Body of pancreas (tissue), 4 donors: Measurements from ENCODE around the gene SLC22A5. TPM values are rescaled to one million over a fixed set of nuclear protein-coding genes. Genes with fewer than 3 reads are reported as not detected.

ENCODE experiments used
- ATAC-seq: fragments of 150-250 bp; one replicate; pipeline ENCODE4 v1.9.1; 2016
- DNase-seq, 4 donors: peaks; one replicate each; pipeline ENCODE4 v3.0.0-alpha.2; 2019
- H3K27ac ChIP-seq, 4 donors: fragments of 200-600 bp; sonication (generic); 1 replicate in 3 of 4; 2 replicates in 1 of 4; pipeline versions ENCODE4 v1.5.1 to v1.6.1; 2016 to 2019; ENCODE audit warnings: mild to moderate bottlenecking in 1 of 4, mixed read lengths in 1 of 4, moderate library complexity in 1 of 4
- H3K27me3 ChIP-seq, 2 donors: fragments of 200-600 bp; sonication (generic); one replicate each; pipeline ENCODE4 v1.6.0; 2016; ENCODE audit warnings: mild to moderate bottlenecking in 1 of 2
- H3K36me3 ChIP-seq, 2 donors: fragments of 200-600 bp; sonication (generic); replicated peaks in 1 of 2; 2 replicates each; pipeline ENCODE4 v1.5.1; 2016; ENCODE audit warnings: low read depth in 2 of 2; ENCODE audit not compliant: insufficient read depth in 1 of 2
- H3K4me1 ChIP-seq: fragments of 200-600 bp; sonication (generic); one replicate; pipeline ENCODE4 v1.6.0; 2016
- H3K4me3 ChIP-seq, 2 donors: fragments of 200-600 bp; sonication (generic); 1 replicate in 1 of 2; 2 replicates in 1 of 2; pipeline ENCODE4 v1.5.1; 2016 to 2019
- H3K9me3 ChIP-seq, 3 donors: fragments of 200-600 bp; sonication (generic); 1 replicate in 2 of 3; 2 replicates in 1 of 3; pipeline ENCODE4 v1.5.1; 2016
- POLR2A ChIP-seq, 3 donors: fragments of 450-650 bp; IDR thresholded peaks; one replicate each; pipeline ENCODE4 v1.6.1; 2016; ENCODE audit warnings: antibody characterized with exemption in 3 of 3, mild to moderate bottlenecking in 2 of 3
- WGBS, 2 donors: methylation state at CpG; one replicate each; pipeline ENCODE4 v1.1.5; 2017; 5-methylcytosine and 5-hydroxymethylcytosine counted together
- intact Hi-C: fragments of 100-400 bp; cut with DNase I; formaldehyde crosslinking; loops from one replicate; pipeline ENCODE4 v1.15.1; 2023
- total RNA-seq, 2 donors: library from RNA; depleted of rRNA; stranded (reverse); fragments of >200 nt; gene quantifications; one replicate each; pipeline ENCODE4 v1.1.0, GENCODE V29; 2016
- TF ChIP-seq, protein P1 (sequence below), 7 experiments: fragments of 450-650 bp in 4 of 7; fragments of 200-600 bp in 3 of 7; sonication (generic) in 3 of 7; IDR thresholded peaks; one replicate each; pipeline ENCODE4 v1.5.1; 2016 to 2019; ENCODE audit warnings: antibody characterized with exemption in 7 of 7

SLC22A5 gene
- total RNA-seq, 2 donors from 2014 or later = 21.3 to 30.3 TPM

DNA sequence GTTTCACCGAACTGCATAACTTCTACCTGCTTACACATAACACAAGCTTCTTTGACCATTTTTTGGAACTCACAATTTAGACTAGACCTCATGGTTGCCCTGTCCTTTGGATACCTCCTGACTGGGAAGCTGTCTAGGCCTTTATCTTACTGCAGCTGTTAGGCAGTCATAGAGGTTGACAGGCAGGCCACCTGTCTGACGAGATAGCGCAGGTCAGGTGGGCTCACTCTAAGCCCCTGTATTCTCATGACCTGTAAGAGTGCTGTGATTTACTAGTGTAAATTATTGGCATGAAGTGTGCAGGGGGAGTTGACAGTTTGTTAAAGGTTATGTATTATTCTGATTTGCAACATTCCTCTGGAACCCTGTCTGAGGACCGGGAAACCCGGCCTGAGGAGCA, 46.3 kb upstream of the SLC22A5 start:
- Histone ChIP-seq H3K4me3 (no peak overlapping the region), H3K27me3 (no peaks in the 10 kb centered on the region), H3K36me3 (no peaks in the 10 kb centered on the region), H3K27ac (no peak overlapping the region), H3K4me1 (no peaks in the 10 kb centered on the region), H3K9me3 (no peaks in the 10 kb centered on the region)
- intact Hi-C loops = no loop called here
- ATAC-seq = no peak
- TF ChIP-seq, protein P1, sequence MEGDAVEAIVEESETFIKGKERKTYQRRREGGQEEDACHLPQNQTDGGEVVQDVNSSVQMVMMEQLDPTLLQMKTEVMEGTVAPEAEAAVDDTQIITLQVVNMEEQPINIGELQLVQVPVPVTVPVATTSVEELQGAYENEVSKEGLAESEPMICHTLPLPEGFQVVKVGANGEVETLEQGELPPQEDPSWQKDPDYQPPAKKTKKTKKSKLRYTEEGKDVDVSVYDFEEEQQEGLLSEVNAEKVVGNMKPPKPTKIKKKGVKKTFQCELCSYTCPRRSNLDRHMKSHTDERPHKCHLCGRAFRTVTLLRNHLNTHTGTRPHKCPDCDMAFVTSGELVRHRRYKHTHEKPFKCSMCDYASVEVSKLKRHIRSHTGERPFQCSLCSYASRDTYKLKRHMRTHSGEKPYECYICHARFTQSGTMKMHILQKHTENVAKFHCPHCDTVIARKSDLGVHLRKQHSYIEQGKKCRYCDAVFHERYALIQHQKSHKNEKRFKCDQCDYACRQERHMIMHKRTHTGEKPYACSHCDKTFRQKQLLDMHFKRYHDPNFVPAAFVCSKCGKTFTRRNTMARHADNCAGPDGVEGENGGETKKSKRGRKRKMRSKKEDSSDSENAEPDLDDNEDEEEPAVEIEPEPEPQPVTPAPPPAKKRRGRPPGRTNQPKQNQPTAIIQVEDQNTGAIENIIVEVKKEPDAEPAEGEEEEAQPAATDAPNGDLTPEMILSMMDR (IDR thresholded peaks at IDR 0.05) = no peak
- no peak for TF ChIP-seq POLR2A (IDR thresholded peaks at IDR 0.05)
- DNase-seq = no peak
- WGBS, 2 donors = 83 to 92% methylated on average over 5 of the region's 5 CpGs

DNA sequence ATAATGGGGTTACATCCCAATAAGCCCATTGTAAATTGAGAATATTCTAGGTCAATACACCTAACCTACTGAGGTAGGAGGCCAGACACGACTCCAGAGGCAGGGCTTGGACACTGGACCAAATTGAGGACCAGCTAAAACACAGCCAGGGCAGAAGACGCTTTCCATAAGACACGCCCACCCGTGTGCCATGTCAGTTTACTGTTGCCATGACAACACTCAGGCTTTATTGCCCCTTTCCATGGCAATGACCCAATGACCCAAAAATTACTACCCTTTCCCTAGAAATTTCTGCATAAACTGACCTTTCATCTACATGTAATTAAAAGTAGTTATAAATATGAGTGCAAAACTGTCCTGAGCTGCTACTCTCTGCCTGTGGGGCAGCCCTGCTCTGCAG, 43.8 kb upstream of the SLC22A5 start:
- no peaks in the 10 kb centered on the region for H3K27me3 ChIP-seq
- no peaks in the 10 kb centered on the region for H3K4me1 ChIP-seq
- H3K9me3 ChIP-seq = no peaks in the 10 kb centered on the region
- no peaks in the 10 kb centered on the region for H3K36me3 ChIP-seq
- no peak overlapping the region for H3K4me3 ChIP-seq
- DNase-seq (no peak), ATAC-seq (no peak)
- H3K27ac ChIP-seq = no peak overlapping the region
- TF ChIP-seq POLR2A (IDR thresholded peaks at IDR 0.05) = no peak
- TF ChIP-seq, protein P1 (IDR thresholded peaks at IDR 0.05) = no peak
- WGBS, 2 donors = 91 to 97% methylated on average over 3 to 4 of the region's 4 CpGs
- intact Hi-C loops = no loop called here

DNA sequence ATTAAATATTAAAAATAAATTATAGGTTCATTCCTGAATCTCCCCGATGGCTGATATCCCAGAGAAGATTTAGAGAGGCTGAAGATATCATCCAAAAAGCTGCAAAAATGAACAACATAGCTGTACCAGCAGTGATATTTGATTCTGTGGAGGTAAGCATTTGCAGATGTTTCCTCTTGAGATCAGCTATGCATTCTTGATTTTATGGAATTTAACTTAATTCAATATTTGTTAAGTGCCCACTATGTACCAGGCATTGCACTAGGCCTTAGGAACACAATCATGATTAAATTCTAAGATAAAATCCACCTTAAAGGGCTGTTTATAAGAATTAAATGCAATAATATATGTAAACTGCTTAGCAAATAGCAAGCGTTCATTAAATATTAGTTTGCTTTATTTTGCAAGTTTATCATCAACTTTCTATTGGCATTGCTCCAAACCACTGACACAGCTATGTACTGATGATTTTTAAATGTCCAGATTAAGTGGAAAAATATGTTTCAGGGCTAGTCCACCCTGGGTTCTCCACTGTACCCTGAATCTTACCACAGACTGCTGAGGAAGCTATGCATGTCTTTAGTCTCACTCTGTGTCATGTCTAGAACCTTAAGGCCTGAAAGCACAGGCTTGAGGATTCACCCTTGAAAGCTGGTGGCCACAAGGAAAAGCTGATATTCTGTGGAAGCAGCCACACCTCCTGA, 42.1 kb upstream of the SLC22A5 start:
- intact Hi-C loops = no loop called here
- Histone ChIP-seq H3K9me3 (no peaks in the 10 kb centered on the region), H3K36me3 (no peaks in the 10 kb centered on the region), H3K27me3 (no peaks in the 10 kb centered on the region), H3K4me3 (no peak overlapping the region), H3K4me1 (no peaks in the 10 kb centered on the region), H3K27ac (no peak overlapping the region)
- no peak for ATAC-seq
- 69 to 81% methylated on average over 2 of the region's 2 CpGs for WGBS, 2 donors
- TF ChIP-seq POLR2A (IDR thresholded peaks at IDR 0.05) = no peak
- TF ChIP-seq, protein P1 (IDR thresholded peaks at IDR 0.05) = no peak
- no peak for DNase-seq

DNA sequence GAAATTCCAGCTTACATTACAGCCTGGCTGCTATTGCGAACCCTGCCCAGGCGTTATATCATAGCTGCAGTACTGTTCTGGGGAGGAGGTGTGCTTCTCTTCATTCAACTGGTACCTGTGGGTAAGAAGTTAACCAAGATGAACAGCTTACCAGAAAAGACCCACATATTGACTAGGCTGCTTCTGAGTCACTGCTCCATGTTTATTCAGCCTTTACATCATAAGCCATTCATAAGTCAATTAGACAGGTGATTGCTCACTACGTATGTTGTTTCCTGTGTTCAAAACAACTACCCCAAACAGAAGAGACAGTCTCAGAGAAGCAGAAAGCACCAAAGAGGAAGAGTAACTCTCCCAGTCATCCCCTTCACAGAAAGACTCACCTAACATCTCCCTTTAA, 34.7 kb upstream of the SLC22A5 start:
- Histone ChIP-seq H3K27ac (no peak overlapping the region), H3K36me3 (no peaks in the 10 kb centered on the region), H3K4me1 (no peaks in the 10 kb centered on the region), H3K9me3 (no peaks in the 10 kb centered on the region), H3K4me3 (no peak overlapping the region), H3K27me3 (no peaks in the 10 kb centered on the region)
- intact Hi-C loops = no loop called here
- no peak for DNase-seq
- ATAC-seq = no peak
- no peak for TF ChIP-seq POLR2A (IDR thresholded peaks at IDR 0.05)
- TF ChIP-seq, protein P1 (IDR thresholded peaks at IDR 0.05) = no peak
- 77 to 80% methylated on average over 3 of the region's 3 CpGs for WGBS, 2 donors

DNA sequence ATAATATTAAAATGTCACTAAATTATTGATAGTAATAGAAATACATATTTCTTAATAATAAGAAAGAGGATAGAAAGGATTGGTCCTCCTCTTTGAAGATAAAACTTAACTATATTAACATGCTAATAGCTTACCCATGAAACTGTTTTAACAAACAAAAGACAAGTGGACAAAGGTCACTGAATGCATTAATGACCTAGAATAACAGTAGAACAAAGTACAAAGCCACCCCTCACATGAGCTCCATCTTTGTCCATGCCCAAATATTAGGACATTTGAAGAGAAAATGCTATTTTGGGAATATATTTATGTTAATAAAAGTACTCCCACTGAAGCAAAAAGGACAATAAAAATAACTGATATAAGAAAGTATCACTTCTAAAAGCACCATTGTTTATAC, 34.1 kb upstream of the SLC22A5 start:
- TF ChIP-seq, protein P1 (IDR thresholded peaks at IDR 0.05) = no peak
- TF ChIP-seq POLR2A (IDR thresholded peaks at IDR 0.05) = no peak
- no peaks in the 10 kb centered on the region for H3K4me1 ChIP-seq
- ATAC-seq (no peak), DNase-seq (no peak)
- H3K27me3 ChIP-seq = no peaks in the 10 kb centered on the region
- intact Hi-C loops = no loop called here
- no peaks in the 10 kb centered on the region for H3K36me3 ChIP-seq
- no peak overlapping the region for H3K4me3 ChIP-seq
- H3K9me3 ChIP-seq = no peaks in the 10 kb centered on the region
- no peak overlapping the region for H3K27ac ChIP-seq
